SK-MEL-5 (cell line): Measurements from ENCODE around the gene ZCCHC4. TPM values are rescaled to one million over a fixed set of nuclear protein-coding genes. Genes with fewer than 3 reads are reported as not detected.
"Not testable (repeated sequence)": the region's sequence is repeated elsewhere in the genome, so short reads cannot be mapped to it uniquely, and the experiment has no call there.

Experiments
- DNase-seq: peaks from one replicate; pipeline ENCODE4 v3.0.0-alpha.2; 2016; ENCODE audit warnings: low read depth, low spot score
- in situ Hi-C: cut with HindIII; loops from 2 replicates; pipeline ENCODE4 v1.10.0; 2016; ENCODE audit warnings: low sequenced_read_pairs, high pct_unique_total_duplicates, low pct_unique_long_range_greater_than_20kb
- total RNA-seq: library from RNA; depleted of rRNA; stranded (reverse); fragments of >200 nt; shearing (Covaris generic); gene quantifications from 2 replicates; pipeline ENCODE4 v1.2.3, GENCODE V29; 2014

ZCCHC4 gene
- total RNA-seq, 1 experiment from 2014 or later, result 9.3 TPM

GRCh38 chr4:25367004-25367621 is 54.5 kb downstream of the ZCCHC4 start:
- in situ Hi-C loops, result no loop called here
- DNase-seq, result peak; percentile 48

GRCh38 chr4:25367877-25368276 is 55.3 kb downstream of the ZCCHC4 start:
- DNase-seq, result no peak
- in situ Hi-C loops, result no loop called here

DNA sequence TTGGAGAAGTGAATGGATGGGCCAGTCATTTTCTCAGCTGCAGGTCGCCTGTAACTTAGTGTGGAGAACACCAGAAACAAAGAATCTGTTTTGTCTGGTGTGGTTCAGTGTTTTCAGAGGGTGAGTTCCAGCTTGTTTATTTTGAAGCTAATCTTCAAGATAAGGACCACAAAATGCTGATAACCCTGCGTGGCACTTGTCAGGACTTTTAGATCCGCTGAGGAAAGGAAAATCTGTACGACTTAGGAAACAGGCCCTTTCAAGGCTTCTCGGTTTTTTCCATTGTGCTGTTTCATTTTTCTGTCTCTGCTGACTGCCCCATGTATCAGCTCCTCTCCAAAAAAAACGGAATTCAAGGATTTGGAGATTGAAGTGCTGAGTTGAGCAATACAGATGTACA is 55.7 kb downstream of the ZCCHC4 start:
- in situ Hi-C loops, result no loop called here
- DNase-seq, result no peak

DNA sequence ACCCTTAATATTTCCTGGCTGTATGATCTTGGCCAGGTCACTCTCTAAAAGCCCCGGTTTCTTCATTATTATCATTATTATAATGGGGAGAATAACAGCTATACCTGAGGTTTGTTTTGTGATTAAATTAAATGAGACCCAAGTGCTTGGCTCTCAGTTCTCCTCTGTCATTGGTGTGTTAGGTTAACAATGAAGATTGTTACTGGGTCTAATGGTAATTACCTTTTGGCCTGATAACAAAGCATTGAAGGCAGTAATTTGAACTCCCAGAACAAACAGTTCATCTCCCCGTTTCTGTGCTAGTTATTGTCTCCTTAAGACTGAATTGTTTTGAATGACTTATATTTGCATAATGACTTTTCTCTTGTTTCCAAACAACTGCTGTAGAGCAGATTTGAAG is 57.7 kb downstream of the ZCCHC4 start:
- in situ Hi-C loops, result no loop called here
- DNase-seq, result no peak

GRCh38 chr4:25372549-25372948 is 60.0 kb downstream of the ZCCHC4 start:
- in situ Hi-C loops, DNase-seq: not testable (repeated sequence)

DNA sequence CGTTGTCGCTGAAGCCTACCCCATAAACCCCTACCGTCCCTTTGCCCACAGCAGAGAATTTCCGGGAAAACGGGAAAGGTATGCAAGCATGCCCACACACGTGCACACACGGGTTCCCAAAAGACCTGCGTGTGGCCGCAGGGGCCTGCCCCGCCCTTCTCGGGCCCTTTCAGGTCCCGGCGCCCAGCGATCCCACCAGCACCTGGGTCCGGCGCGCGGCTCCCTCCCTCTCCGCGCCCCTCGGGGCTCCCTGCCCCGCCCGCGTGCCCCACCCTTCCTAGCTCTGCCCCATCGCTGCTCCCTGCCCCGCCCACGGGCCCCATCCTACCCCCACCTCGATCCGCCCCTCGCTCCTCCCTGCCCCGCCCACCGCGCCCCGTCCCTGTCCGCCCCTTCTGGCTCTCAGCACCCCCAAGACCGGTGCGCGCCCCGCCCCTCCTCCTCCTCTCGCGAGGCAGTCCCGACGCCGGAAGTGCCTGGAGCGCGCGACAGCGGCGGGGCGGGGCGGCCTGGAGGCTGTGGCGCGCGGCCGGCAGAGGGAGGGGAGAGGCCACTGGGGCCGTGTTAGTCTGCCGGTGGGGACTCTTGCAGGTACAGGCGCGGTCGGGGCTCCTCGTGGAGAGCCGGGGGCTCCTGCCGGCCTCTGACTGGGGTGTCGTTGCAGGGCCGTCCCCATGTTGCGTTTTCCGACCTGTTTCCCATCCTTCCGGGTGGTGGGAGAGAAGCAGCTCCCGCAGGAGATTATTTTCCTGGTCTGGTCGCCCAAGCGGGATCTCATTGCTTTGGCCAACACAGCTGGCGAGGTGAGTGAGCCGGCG is 64.4 kb downstream of the ZCCHC4 start, which contains the start of gene ANAPC4:
Gene ANAPC4, plus strand, starts transcription at position 510 of the 818 bp plus-strand sequence. Its CDS starts 165 bp downstream, at position 675.
- DNase-seq, result peak; percentile 91
- in situ Hi-C loops, result no loop called here

- in situ Hi-C loops, result no loop called here
- no peak for DNase-seq
These were observed 65.2 kb downstream of the ZCCHC4 start for GRCh38 chr4:25377572-25378436.

DNA sequence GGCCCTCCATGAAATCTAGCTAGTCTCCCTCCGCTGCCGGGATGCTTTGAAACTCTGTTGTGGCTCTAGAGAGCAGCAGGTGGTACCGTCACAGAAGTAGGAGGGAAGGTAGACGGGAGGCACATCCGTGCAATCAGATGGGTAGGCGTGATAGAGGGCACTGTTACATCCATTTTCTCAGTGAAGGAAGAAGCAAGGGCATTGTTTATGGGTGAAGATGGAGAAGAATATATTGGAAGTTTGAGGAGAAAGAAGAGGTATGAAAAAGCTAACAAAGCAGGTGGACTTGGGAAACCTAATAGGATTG is 65.8 kb downstream of the ZCCHC4 start:
- no peak for DNase-seq
- in situ Hi-C loops, result no loop called here

DNA sequence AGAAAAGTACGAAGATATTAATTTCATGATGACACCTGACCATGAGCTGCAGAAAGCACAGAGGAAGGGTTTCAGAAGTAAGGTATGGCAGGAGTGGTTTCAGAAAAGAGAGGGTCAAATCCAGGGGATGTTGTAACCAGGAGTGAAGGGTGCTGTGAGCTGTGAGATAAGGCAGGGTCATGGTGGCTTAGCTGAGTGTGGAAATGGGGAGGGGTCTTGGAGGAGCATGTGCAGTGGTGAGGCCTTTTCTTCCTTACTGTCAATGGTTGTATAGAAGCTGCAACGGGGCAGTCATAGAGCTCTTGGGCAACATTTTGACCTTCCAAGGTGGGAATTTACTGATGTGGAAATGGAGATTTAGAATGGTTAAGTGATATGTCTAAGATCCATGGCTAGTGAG is 67.0 kb downstream of the ZCCHC4 start:
- in situ Hi-C loops, result no loop called here

GRCh38 chr4:25383647-25384046 is 71.1 kb downstream of the ZCCHC4 start:
- in situ Hi-C loops, result no loop called here
- DNase-seq, result no peak

More for the DNA sequence above, 67.0 kb downstream of the ZCCHC4 start:
- no peak for DNase-seq

- in situ Hi-C loops, result no loop called here
- DNase-seq, result no peak
These were observed 74.4 kb downstream of the ZCCHC4 start for GRCh38 chr4:25386926-25387325.

GRCh38 chr4:25397305-25397704 is 84.7 kb downstream of the ZCCHC4 start:
- no peak for DNase-seq
- in situ Hi-C loops, result no loop called here

DNA sequence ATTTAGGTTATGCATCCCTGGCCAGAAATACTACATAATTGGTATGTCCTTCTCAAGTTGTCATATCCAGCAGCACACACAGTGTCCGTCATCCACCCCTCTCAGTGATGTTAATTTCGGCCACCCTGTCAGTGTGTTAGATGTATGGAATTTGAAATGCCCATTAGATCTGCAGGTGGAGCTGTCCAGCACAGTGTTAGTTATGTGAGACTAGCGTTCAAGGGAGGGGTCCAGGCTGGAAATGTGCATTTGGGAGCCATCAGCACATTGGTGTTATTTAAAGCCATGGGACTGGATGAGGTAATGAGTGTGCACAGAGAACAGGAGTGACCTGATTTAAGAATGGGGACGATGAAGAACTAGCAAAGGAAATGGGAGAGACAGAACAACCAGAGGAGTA is 86.9 kb downstream of the ZCCHC4 start:
- DNase-seq, result no peak
- in situ Hi-C loops, result no loop called here

- in situ Hi-C loops, result no loop called here
- DNase-seq, result no peak
These were observed 88.5 kb downstream of the ZCCHC4 start for GRCh38 chr4:25401066-25401465.

GRCh38 chr4:25402521-25402920 is 89.9 kb downstream of the ZCCHC4 start:
- DNase-seq, result no peak
- in situ Hi-C loops, result no loop called here

DNA sequence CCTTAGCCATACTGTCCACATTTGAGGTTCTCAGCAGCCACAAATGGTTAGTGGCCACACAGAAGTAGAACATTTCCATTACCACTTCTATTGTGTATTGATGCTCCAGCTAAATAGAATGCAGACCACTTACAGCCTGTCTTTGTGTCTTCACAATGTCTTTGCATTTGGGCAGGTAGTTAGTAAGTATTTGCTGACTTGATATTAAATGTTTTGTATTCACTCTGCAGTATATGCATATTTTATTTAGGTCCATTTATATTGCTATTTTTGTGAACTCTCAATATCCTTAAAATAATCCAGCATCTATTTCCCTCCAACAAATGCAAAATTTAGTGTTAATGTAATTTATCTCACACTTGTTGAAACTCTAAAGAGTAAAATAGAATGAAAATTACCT is 91.1 kb downstream of the ZCCHC4 start:
- no peak for DNase-seq
- in situ Hi-C loops, result no loop called here

DNA sequence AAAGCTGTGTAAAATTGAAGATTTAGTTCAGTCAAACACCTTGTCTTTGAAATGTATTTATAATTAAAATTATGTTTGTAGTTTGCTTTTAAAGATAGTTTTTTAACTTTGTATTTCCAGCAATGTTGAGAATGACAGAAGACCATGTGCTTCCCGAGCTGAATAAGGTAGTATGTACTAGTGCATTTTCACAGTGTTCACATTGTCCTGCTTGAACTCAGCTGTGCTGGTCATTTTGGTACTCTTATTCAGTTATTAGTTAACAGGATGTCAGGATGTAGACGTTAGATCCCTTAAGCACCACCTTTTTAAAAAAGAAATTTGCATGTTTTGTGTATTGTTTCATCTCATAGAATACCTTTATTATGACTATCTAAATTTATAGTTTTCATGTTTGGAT is 92.9 kb downstream of the ZCCHC4 start:
- in situ Hi-C loops, result no loop called here

GRCh38 chr4:25406081-25406692 is 93.6 kb downstream of the ZCCHC4 start:
- DNase-seq, result no peak
- in situ Hi-C loops, result no loop called here

More for the DNA sequence above, 92.9 kb downstream of the ZCCHC4 start:
- DNase-seq, result no peak
